Brain microvascular endothelial cell (primary cell): ENCODE results near the gene SH3RF2.

Experiments
- DNase-seq: peaks from one replicate; pipeline ENCODE4 v3.0.0-alpha.2; 2020
- H3K27ac ChIP-seq: fragments of 250-450 bp; sonication (Bioruptor Pico); 2 replicates; pipeline ENCODE4 v1.5.1; 2020; ENCODE audit warnings: mild to moderate bottlenecking, moderate library complexity
- H3K27me3 ChIP-seq: fragments of 250-450 bp; sonication (Bioruptor Pico); replicated peaks from 2 replicates; pipeline ENCODE4 v1.5.1; 2020; ENCODE audit warnings: mild to moderate bottlenecking
- H3K36me3 ChIP-seq: fragments of 250-450 bp; sonication (Bioruptor Pico); replicated peaks from 2 replicates; pipeline ENCODE4 v1.5.1; 2020; ENCODE audit warnings: mild to moderate bottlenecking
- H3K4me3 ChIP-seq: 2 replicates; pipeline ENCODE4 v1.5.1; 2011; ENCODE audit warnings: low read depth, mild to moderate bottlenecking, control low read depth, low read length, moderate library complexity
- CTCF ChIP-seq: IDR thresholded peaks from 2 replicates; pipeline ENCODE4 v1.5.1; 2011; ENCODE audit warnings: low read depth, mild to moderate bottlenecking, moderate library complexity, low read length, control low read depth, inconsistent platforms; ENCODE audit errors: missing control alignments
- in situ Hi-C: cut with HindIII; loops from 2 replicates; pipeline ENCODE4 v1.10.0; 2017; ENCODE audit warnings: low sequenced_read_pairs, low pct_ligation_motif_present

Gene SH3RF2

GRCh38 chr5:145917288-145917687 lies 19.1 kb upstream of the SH3RF2 start:
- no peak for TF ChIP-seq CTCF
- no peaks in the 10 kb centered on the region for H3K27me3 ChIP-seq
- no peaks in the 10 kb centered on the region for H3K36me3 ChIP-seq
- no peak overlapping the region for H3K27ac ChIP-seq
- in situ Hi-C loops, result no loop called here
- no peak for DNase-seq
- H3K4me3 ChIP-seq, result no peak overlapping the region

- no peak for TF ChIP-seq CTCF
- no peak overlapping the region for H3K4me3 ChIP-seq
- H3K27ac ChIP-seq, result no peak overlapping the region
- no peak for DNase-seq
- no peaks in the 10 kb centered on the region for H3K27me3 ChIP-seq
- H3K36me3 ChIP-seq, result no peaks in the 10 kb centered on the region
- in situ Hi-C loops, result no loop called here
Observed at GRCh38 chr5:145918397-145918796, 18.0 kb upstream of the SH3RF2 start.

- H3K27ac ChIP-seq, result no peak overlapping the region
- H3K4me3 ChIP-seq, result no peak overlapping the region
- DNase-seq, result no peak
- TF ChIP-seq CTCF, result no peak
- H3K27me3 ChIP-seq, result no peaks in the 10 kb centered on the region
- in situ Hi-C loops, result no loop called here
- no peaks in the 10 kb centered on the region for H3K36me3 ChIP-seq
Observed at GRCh38 chr5:145919413-145919812, 17.0 kb upstream of the SH3RF2 start.

GRCh38 chr5:145920542-145921210 lies 15.7 kb upstream of the SH3RF2 start:
- in situ Hi-C loops, result no loop called here
- no peaks in the 10 kb centered on the region for H3K27me3 ChIP-seq
- no peaks in the 10 kb centered on the region for H3K36me3 ChIP-seq
- H3K27ac ChIP-seq, result no peak overlapping the region
- peak; percentile 1 for TF ChIP-seq CTCF
- no peak for DNase-seq
- H3K4me3 ChIP-seq, result no peak overlapping the region

- in situ Hi-C loops, result no loop called here
- TF ChIP-seq CTCF, result no peak
- Histone ChIP-seq H3K27me3 (no peaks in the 10 kb centered on the region), H3K4me3 (no peak overlapping the region), H3K36me3 (no peaks in the 10 kb centered on the region), H3K27ac (no peak overlapping the region)
- DNase-seq, result no peak
Observed at GRCh38 chr5:145921211-145921610, 15.2 kb upstream of the SH3RF2 start.

GRCh38 chr5:145922059-145922458 lies 14.3 kb upstream of the SH3RF2 start:
- no peak overlapping the region for H3K27ac ChIP-seq
- TF ChIP-seq CTCF, result no peak
- in situ Hi-C loops, result no loop called here
- H3K4me3 ChIP-seq, result no peak overlapping the region
- DNase-seq, result no peak
- H3K36me3 ChIP-seq, result no peaks in the 10 kb centered on the region
- no peaks in the 10 kb centered on the region for H3K27me3 ChIP-seq
